Left cardiac atrium (tissue), 4 donors: Measurements from ENCODE around the gene GAD2. TPM values are rescaled to one million over a fixed set of nuclear protein-coding genes. Genes with fewer than 3 reads are reported as not detected.

Experiments used
- ATAC-seq, 2 donors: fragments of 200-7000 bp; cut with Tn5 transposase; one replicate each; pipeline ENCODE4 v1.9.1; 2020; ENCODE audit warnings: mild to moderate bottlenecking in 2 of 2, moderate library complexity in 2 of 2
- DNase-seq: peaks from one replicate; pipeline ENCODE4 v3.0.0-alpha.2; 2020
- intact Hi-C, 2 donors: fragments of 100-400 bp; cut with DNase I; formaldehyde crosslinking; loops; one replicate each; pipeline versions ENCODE4 v1.14.1 to v1.15.1; 2022 to 2023
- total RNA-seq, 2 donors: library from RNA; stranded (reverse); fragmentation: NEBNext Ultra II Directional; extraction: Animal tissue kit (Norgen Biotek cat#: 25700); gene quantifications; one replicate each; pipeline ENCODE4 v1.2.1, GENCODE V29; 2021
- donor health status: DM: no; HTN: yes; CAD: no.
- donor health status: DM: no; HTN: yes; CAD: no; lungs with severe emphysema.
- donor health status: DM: yes; HTN: yes; CAD: no.
- donor health status: Dilated cardiomyopathy.

GAD2 gene
- total RNA-seq, 2 donors from 2014 or later: not detected

DNA sequence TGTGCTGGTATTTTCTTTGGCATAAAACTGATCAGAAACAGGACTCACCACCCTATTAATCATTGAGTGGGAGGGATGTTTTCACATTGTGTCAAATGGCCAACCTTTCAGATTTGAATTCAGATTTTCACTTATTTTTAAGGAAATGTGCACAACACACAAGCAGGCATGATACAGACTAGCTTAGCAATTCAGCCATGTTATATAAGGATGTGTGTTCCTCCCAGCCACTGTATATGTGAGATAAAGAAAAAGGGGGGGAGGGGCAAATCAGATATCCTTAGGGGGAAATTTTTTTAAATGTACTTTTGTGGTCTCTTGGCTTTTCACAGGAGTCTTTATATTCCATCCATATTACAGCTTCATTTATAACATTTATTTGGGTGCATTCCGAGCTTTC, 3.1 kb downstream of the GAD2 start:
- ATAC-seq (no peak), DNase-seq (no peak)
- intact Hi-C loops: no loop called here

DNA sequence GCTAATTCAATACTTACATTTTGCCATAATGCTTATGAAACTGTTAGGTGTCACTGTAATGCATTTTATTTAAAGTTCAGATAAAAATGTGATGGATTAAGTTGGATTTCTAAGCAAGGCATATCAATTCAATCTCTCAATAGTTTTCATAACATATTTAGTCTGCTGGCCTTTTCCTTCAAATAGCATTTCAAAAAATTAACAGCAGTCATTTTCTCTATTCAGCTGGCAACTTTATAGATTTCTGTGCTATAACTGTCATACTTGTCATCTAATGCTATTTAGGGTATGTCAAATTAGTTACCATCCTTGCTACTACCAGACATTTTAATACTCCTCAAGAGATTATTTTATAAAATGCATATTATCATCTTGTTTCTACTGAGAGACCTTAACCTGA, 4.3 kb downstream of the GAD2 start:
- DNase-seq: no peak
- intact Hi-C loops: no loop called here
- ATAC-seq: no peak

GRCh38 chr10:26221541-26221940, 5.0 kb downstream of the GAD2 start:
- DNase-seq: no peak
- ATAC-seq: no peak
- intact Hi-C loops: no loop called here

GRCh38 chr10:26222563-26222962, 6.0 kb downstream of the GAD2 start:
- DNase-seq (no peak), ATAC-seq (no peak)
- intact Hi-C loops: no loop called here

DNA sequence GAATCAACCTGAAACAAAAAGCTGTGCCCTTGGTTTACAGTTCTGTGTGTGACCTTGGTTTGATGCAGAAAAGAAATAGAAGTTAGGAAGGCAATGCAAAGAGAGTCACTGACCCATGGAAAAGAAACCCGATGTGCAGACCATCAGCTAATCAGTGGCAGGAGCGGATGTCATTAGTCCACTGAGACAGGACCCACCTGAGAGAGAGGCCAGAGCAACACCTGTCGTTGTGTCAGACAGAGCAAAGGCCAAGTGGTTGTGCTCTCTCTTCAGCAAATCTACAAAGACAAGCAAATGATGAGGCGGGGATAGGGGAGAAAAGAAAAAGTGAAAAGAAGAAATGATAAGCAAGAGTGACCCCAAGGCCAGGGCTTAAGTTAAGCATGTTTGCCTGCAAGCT, 8.7 kb downstream of the GAD2 start:
- ATAC-seq (no peak), DNase-seq (no peak)

DNA sequence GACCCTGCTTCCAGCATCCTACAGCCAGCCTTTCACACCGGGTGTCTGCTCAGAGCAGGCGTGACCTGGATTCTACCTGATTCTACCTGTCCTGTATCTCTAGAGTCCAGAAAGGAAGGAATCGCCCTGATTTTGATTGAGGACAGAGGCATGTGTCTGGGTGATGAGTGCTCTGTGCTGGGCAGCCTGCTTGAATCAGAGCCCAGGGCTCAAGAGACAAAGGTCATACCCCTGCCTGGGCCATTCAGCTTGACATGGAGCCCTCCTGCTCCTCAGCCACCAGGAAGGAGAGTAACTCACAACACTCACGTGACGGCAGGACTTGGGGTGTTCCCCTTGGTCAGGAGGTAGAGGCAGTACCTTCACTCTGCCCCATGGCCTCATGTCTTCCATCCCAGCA, 11.2 kb downstream of the GAD2 start:
- intact Hi-C loops: no loop called here
- ATAC-seq (no peak), DNase-seq (no peak)

More for the DNA sequence above, 8.7 kb downstream of the GAD2 start:
- intact Hi-C loops: no loop called here

DNA sequence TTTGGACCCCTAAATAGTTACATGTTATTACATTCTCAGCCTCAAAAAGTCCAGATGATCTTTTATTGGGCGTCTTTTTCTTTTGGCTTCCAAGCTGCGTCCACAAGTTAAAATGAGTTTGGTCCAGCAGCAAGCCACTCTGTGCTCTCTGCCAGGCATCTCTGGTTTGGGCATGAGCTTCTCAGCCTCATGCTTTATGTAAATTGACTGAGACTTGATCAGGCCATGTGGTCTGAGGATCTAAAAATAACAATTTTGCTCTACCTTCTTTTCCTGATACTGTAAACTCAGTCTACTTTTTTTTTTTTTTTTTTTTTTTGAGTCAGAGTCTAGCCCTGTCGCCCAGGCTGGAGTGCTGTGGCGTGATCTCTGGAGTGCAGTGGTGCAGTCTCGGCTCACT, 15.6 kb downstream of the GAD2 start:
- intact Hi-C loops: no loop called here
- DNase-seq (no peak), ATAC-seq (no peak)

- intact Hi-C loops: no loop called here
Measured at GRCh38 chr10:26235761-26236160, 19.2 kb downstream of the GAD2 start.

GRCh38 chr10:26238378-26238777, 21.8 kb downstream of the GAD2 start:
- ATAC-seq (no peak), DNase-seq (no peak)
- intact Hi-C loops: no loop called here

More at GRCh38 chr10:26235761-26236160, 19.2 kb downstream of the GAD2 start:
- no peak for ATAC-seq
- DNase-seq: no peak

DNA sequence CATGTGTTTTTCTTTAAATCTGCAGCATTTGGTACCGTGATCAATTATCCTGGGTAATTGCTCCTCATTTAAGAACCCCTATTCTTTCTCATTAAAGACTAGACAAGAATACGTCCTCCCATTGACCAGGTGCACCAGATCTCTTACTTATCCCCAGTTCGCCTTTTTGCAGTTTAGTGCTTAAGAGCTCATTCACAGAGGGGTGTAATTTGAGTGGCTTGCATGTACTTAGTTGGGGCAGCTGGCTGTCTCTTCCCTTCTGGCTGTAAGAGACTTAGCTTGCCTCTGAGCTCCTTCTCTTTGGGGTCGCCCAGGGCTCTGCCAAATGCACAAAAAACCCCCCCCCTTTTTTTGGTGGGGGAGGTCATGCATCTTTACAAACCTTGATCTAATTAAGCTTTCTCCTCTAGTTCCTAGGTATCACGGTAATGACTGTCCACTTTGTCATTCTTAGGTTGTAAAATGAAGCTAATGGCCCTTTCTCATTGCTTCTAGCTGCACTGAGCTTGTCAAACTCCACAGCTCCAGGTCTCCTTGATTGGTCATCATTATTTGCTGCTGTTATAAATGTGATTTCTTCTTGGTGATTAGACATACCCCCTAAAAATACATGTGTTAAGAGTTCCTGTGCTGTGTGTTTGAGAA, 26.3 kb downstream of the GAD2 start:
- ATAC-seq (no peak), DNase-seq (no peak)
- intact Hi-C loops: no loop called here

DNA sequence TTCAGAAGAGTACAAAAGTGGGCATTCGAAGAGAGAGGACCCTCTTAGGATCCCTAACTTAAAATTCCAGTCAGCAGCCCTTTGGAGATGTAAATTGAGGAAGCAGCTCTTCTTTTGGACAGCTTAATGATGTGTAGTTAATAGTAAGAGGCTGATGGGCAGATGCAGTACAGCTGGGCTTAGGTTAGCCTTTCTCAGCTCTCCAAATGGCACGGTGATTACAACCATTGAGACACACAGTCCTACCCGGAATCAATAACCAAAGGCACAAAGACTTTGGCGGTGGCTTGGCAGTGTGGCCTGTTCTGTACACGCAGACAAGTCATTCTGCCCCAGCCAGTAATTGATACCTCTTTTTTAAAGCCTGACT, 26.8 kb downstream of the GAD2 start:
- intact Hi-C loops: no loop called here
- DNase-seq (no peak), ATAC-seq (no peak)

- ATAC-seq: no peak
- intact Hi-C loops: no loop called here
- DNase-seq: no peak
Measured at GRCh38 chr10:26249681-26250080, 33.1 kb downstream of the GAD2 start.

DNA sequence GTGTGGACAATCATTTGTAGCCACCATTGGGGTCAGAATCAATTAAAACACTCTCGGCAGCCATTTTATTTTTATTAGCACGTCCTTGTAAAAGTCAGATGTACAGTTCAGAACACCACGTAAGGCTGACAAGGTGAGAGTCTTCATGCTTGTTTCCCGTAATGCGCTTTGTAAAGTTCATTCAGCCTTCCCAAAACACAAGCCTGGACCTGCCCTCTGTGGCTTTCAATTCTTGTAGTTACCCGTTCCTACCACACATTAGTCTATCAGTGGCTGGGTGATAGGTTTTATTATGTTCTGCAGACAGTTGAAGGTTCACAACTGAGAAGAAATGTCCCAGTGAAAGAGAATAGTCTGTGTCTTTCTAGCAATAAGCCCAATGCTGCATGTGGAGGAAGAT, 35.4 kb downstream of the GAD2 start:
- intact Hi-C loops: no loop called here

DNA sequence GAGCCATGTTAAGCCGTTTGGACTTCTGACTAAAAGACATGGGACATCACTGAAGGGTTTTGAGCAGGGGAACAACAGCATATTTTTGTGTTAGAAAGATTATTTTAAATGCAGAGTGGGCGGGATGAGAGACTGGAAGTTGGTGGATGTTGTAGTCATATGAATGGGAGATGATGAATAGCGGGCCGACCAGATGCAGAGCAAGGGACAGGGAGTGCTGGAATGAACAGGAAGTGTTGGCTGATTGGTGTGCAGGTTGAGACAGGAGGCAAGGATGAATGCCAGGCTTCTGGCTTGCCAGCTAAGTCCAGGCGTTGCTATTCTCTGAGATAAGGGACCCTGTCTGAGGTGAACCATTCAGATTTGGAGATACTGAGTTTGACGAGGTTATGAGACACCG, 38.0 kb downstream of the GAD2 start:
- intact Hi-C loops: no loop called here
- DNase-seq (no peak), ATAC-seq (no peak)

More for the DNA sequence above, 35.4 kb downstream of the GAD2 start:
- ATAC-seq (no peak), DNase-seq (no peak)

GRCh38 chr10:26259341-26259740, 42.8 kb downstream of the GAD2 start:
- no peak for ATAC-seq
- DNase-seq: no peak
- intact Hi-C loops: no loop called here

DNA sequence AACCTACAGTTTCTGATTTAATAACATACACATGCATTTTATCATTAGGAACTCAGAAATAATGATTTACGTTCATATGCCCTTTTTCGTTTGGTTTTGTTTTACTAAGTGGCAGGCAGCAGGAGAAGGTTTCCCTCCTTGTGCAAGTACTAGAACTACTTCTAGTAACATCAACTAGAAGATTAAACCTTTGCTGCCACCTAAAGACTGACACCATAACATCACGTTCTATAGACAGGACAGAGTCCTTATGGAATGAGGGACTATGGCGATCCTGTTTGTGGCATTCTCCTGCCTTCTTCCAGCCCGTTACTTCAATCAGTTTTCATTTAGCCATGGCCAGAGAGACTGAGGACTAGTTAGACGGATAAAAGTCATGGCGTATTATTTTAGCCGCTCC, 53.2 kb downstream of the GAD2 start:
- intact Hi-C loops: no loop called here
- no peak for DNase-seq
- ATAC-seq: no peak

DNA sequence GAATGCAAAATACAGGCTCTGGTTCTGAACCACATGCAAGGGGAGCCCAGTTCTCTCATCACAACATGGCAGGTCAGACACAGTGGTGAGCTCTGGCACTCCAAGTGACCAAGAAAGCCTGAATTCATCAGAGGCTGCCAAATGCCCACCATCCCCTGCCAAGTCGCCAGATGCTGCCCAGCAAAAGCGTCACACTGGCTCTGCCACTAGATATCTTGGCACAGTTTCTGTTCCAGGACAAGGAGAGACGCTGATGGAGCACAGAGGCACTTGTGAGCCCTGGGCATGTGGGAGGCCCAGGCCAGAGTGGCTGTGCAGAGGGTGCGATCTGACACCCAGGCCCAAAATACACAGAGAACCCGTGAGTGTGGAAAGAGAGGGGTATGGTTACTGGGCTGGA, 57.8 kb downstream of the GAD2 start:
- intact Hi-C loops: no loop called here
- ATAC-seq (peak in 1 of 2 donors; percentile 19), DNase-seq (no peak)

DNA sequence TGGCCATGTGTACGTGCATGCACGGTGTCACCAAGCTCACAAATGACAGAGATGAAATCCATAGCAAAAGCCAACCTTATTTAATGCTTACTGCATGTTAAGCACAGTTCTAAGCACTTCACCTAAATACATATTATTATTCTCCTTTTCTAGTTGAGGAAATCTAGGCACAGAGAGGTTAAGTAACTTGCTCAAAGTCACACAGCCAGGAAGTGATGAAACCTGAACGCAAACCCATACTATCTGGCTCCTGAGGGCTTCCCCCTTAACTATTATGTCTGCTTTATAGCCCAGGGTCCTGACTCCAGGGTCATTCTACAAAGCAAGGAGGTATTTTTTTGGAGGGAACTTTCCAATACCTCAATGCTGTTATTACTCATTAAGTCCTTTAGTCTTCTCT, 61.7 kb downstream of the GAD2 start:
- DNase-seq (no peak), ATAC-seq (no peak)
- intact Hi-C loops: no loop called here

DNA sequence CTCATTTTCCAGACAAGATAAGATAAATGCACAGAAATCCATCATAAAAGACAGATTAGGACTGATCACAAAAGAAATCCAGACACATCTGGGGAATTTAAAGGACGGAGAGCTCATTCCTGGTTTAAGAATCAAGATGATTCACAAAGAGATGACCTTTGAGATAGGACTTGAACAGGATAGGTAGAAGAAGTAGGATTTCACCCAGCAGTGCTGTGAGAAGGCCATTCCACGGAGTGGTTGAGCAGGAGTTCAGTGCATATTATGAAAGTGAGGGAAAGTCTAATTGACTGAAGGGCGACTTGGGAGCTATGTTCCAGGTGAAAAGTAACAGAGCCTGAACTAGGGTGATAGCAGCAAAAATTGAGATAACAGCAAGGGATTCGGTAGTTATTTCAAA, 73.7 kb downstream of the GAD2 start:
- ATAC-seq: no peak
- intact Hi-C loops: no loop called here
- DNase-seq: no peak

DNA sequence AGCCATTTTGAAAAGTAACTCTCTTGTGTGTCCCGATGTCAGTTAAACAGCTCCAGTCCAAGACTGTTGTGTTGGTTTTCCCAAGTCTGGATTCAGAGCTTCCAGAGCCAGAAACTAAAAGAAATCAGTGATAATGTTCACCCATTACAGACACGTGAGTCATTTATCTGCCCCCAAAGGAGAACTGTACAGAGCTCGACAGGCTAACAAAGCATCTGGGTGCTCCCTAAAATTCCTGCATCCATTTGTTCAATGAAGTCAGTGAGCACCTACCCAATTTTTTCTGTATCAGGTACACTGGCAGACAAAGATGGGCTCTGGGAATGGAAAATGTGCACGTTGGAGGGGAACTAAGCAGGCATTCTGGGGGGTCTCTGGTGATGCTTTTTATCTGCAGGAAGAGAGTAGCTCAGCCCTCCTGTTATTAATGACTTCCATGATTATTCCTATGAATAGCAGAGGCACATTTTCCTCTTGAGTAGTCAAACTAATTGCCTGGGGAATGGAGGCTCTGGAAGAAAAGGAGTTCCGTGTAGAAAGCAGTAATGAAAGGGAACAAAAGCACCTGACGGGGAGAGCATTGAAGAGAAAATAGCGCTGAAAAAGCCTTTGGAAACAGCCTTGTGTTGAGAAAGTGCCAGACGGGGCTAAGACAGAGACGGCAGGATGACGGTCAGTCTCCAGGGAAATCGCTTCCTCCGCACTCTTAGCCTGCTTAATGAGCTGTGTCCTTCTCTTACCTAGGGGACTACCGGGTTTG, 75.3 kb downstream of the GAD2 start:
- ATAC-seq: no peak
- no peak for DNase-seq
- intact Hi-C loops: no loop called here

GRCh38 chr10:26296360-26296759, 79.8 kb downstream of the GAD2 start:
- no peak for ATAC-seq
- intact Hi-C loops: no loop called here
- DNase-seq: no peak
